ENCODE results near the gene IHH. TPM values are rescaled to one million over a fixed set of nuclear protein-coding genes. Genes with fewer than 3 reads are reported as not detected.

IHH gene
- total and polyA plus RNA-seq, 5 donors from 2014 or later, result not detected

GRCh38 chr2:219073413-219074129 lies 12.8 kb upstream of the IHH start:
- H3K4me3 ChIP-seq (ENCODE audit: low read depth, low read length), result no peak overlapping the region
- Mint-ChIP-seq H3K4me1 (no peaks in the 10 kb centered on the region), H3K36me3 (peaks cover 37% of the 10 kb centered on the region), H3K27me3 (no peaks in the 10 kb centered on the region), H3K4me3 (no peak overlapping the region), H3K27ac (no peak overlapping the region), H3K9me3 (no peaks in the 10 kb centered on the region)
- DNase-seq (peak in 1 of 3 donors; percentile 29), ATAC-seq (ENCODE audit: low read depth in 2 of 2) (no peak)
- no peaks in the 10 kb centered on the region for H3K27me3 ChIP-seq (ENCODE audit: control insufficient read depth, insufficient read depth, low read length)
- no peaks in the 10 kb centered on the region for H3K4me1 ChIP-seq (ENCODE audit: control insufficient read depth, insufficient read depth, low read length, poor library complexity, severe bottlenecking)
- no peaks in the 10 kb centered on the region for H3K9me3 ChIP-seq (ENCODE audit: control insufficient read depth in 2 of 2, low read length in 2 of 2)
- H3K27ac ChIP-seq (ENCODE audit: insufficient read depth, low read length, poor library complexity, severe bottlenecking), result no peak overlapping the region
- peaks cover 32% of the 10 kb centered on the region for H3K36me3 ChIP-seq (ENCODE audit: control insufficient read depth, insufficient read depth, low read length)

- ATAC-seq (ENCODE audit: low read depth in 2 of 2) (no peak), DNase-seq (no peak)
- Mint-ChIP-seq H3K27ac (no peak overlapping the region), H3K36me3 (peaks cover 37% of the 10 kb centered on the region), H3K9me3 (no peaks in the 10 kb centered on the region), H3K4me3 (no peak overlapping the region), H3K27me3 (no peaks in the 10 kb centered on the region), H3K4me1 (no peaks in the 10 kb centered on the region)
- no peaks in the 10 kb centered on the region for H3K27me3 ChIP-seq (ENCODE audit: control insufficient read depth, insufficient read depth, low read length)
- no peaks in the 10 kb centered on the region for H3K9me3 ChIP-seq (ENCODE audit: control insufficient read depth in 2 of 2, low read length in 2 of 2)
- H3K4me1 ChIP-seq (ENCODE audit: control insufficient read depth, insufficient read depth, low read length, poor library complexity, severe bottlenecking), result no peaks in the 10 kb centered on the region
- no peak overlapping the region for H3K4me3 ChIP-seq (ENCODE audit: low read depth, low read length)
- H3K36me3 ChIP-seq (ENCODE audit: control insufficient read depth, insufficient read depth, low read length), result peaks cover 27% of the 10 kb centered on the region
- H3K27ac ChIP-seq (ENCODE audit: insufficient read depth, low read length, poor library complexity, severe bottlenecking), result no peak overlapping the region
Observed at GRCh38 chr2:219072741-219073250, 12.1 kb upstream of the IHH start.

GRCh38 chr2:219071131-219071816 lies 10.6 kb upstream of the IHH start:
- H3K4me1 Mint-ChIP-seq, result no peaks in the 10 kb centered on the region
- ATAC-seq (ENCODE audit: low read depth in 2 of 2) (no peak), DNase-seq (no peak)
- H3K4me3 Mint-ChIP-seq, result no peak overlapping the region
- Histone ChIP-seq H3K27me3 (ENCODE audit: control insufficient read depth, insufficient read depth, low read length) (no peaks in the 10 kb centered on the region), H3K4me1 (ENCODE audit: control insufficient read depth, insufficient read depth, low read length, poor library complexity, severe bottlenecking) (no peaks in the 10 kb centered on the region), H3K27ac (ENCODE audit: insufficient read depth, low read length, poor library complexity, severe bottlenecking) (no peak overlapping the region), H3K36me3 (ENCODE audit: control insufficient read depth, insufficient read depth, low read length) (peaks cover 12% of the 10 kb centered on the region), H3K9me3 (ENCODE audit: control insufficient read depth in 2 of 2, low read length in 2 of 2) (no peaks in the 10 kb centered on the region), H3K4me3 (ENCODE audit: low read depth, low read length) (no peak overlapping the region)
- H3K36me3 Mint-ChIP-seq, result peaks cover 30% of the 10 kb centered on the region
- no peaks in the 10 kb centered on the region for H3K9me3 Mint-ChIP-seq
- H3K27me3 Mint-ChIP-seq, result no peaks in the 10 kb centered on the region
- H3K27ac Mint-ChIP-seq, result no peak overlapping the region

- no peak overlapping the region for H3K27ac Mint-ChIP-seq
- ATAC-seq (ENCODE audit: low read depth in 2 of 2) (no peak), DNase-seq (no peak)
- Histone ChIP-seq H3K4me3 (ENCODE audit: low read depth, low read length) (no peak overlapping the region), H3K27me3 (ENCODE audit: control insufficient read depth, insufficient read depth, low read length) (peaks cover 20% of the 10 kb centered on the region), H3K9me3 (ENCODE audit: control insufficient read depth in 2 of 2, low read length in 2 of 2) (no peaks in the 10 kb centered on the region), H3K4me1 (ENCODE audit: control insufficient read depth, insufficient read depth, low read length, poor library complexity, severe bottlenecking) (peaks cover 4% of the 10 kb centered on the region), H3K27ac (ENCODE audit: insufficient read depth, low read length, poor library complexity, severe bottlenecking) (no peak overlapping the region), H3K36me3 (ENCODE audit: control insufficient read depth, insufficient read depth, low read length) (no peaks in the 10 kb centered on the region)
- peaks cover 37% of the 10 kb centered on the region for H3K27me3 Mint-ChIP-seq
- H3K36me3 Mint-ChIP-seq, result peaks cover 5% of the 10 kb centered on the region
- H3K4me3 Mint-ChIP-seq, result no peak overlapping the region
- no peaks in the 10 kb centered on the region for H3K9me3 Mint-ChIP-seq
- peaks cover 0 to 6% (median 0%) of the 10 kb centered on the region in 4 donors for H3K4me1 Mint-ChIP-seq
Observed at GRCh38 chr2:219065484-219065883, 4.8 kb upstream of the IHH start.

- Histone ChIP-seq H3K36me3 (ENCODE audit: control insufficient read depth, insufficient read depth, low read length) (no peaks in the 10 kb centered on the region), H3K27me3 (ENCODE audit: control insufficient read depth, insufficient read depth, low read length) (peaks cover 21% of the 10 kb centered on the region), H3K4me3 (ENCODE audit: low read depth, low read length) (no peak overlapping the region), H3K4me1 (ENCODE audit: control insufficient read depth, insufficient read depth, low read length, poor library complexity, severe bottlenecking) (peaks cover 36% of the 10 kb centered on the region), H3K9me3 (ENCODE audit: control insufficient read depth in 2 of 2, low read length in 2 of 2) (no peaks in the 10 kb centered on the region), H3K27ac (ENCODE audit: insufficient read depth, low read length, poor library complexity, severe bottlenecking) (no peak overlapping the region)
- Mint-ChIP-seq H3K27me3 (peaks cover 67% of the 10 kb centered on the region), H3K36me3 (no peaks in the 10 kb centered on the region), H3K4me3 (no peak overlapping the region), H3K4me1 (peaks cover 0 to 33% (median 3%) of the 10 kb centered on the region in 4 donors), H3K9me3 (no peaks in the 10 kb centered on the region), H3K27ac (no peak overlapping the region)
- ATAC-seq (ENCODE audit: low read depth in 2 of 2) (no peak), DNase-seq (no peak)
Observed at GRCh38 chr2:219062081-219062480, 1.4 kb upstream of the IHH start.

GRCh38 chr2:219059725-219060682 lies 717 bp downstream of the IHH start:
- ATAC-seq (ENCODE audit: low read depth in 2 of 2) (no peak), DNase-seq (peak in 1 of 3 donors; percentile 8)
- H3K27me3 ChIP-seq (ENCODE audit: control insufficient read depth, insufficient read depth, low read length), result peaks cover 30% of the 10 kb centered on the region

GRCh38 chr2:219059375-219059724 lies 1.4 kb downstream of the IHH start:
- no peaks in the 10 kb centered on the region for H3K9me3 Mint-ChIP-seq
- peaks cover 74% of the 10 kb centered on the region for H3K27me3 Mint-ChIP-seq
- peak overlapping the region in 1 of 3 donors; percentile 63 for H3K27ac Mint-ChIP-seq
- Histone ChIP-seq H3K4me3 (ENCODE audit: low read depth, low read length) (no peak overlapping the region), H3K27ac (ENCODE audit: insufficient read depth, low read length, poor library complexity, severe bottlenecking) (no peak overlapping the region), H3K27me3 (ENCODE audit: control insufficient read depth, insufficient read depth, low read length) (peaks cover 30% of the 10 kb centered on the region), H3K4me1 (ENCODE audit: control insufficient read depth, insufficient read depth, low read length, poor library complexity, severe bottlenecking) (peaks cover 37% of the 10 kb centered on the region), H3K9me3 (ENCODE audit: control insufficient read depth in 2 of 2, low read length in 2 of 2) (no peaks in the 10 kb centered on the region), H3K36me3 (ENCODE audit: control insufficient read depth, insufficient read depth, low read length) (no peaks in the 10 kb centered on the region)
- H3K36me3 Mint-ChIP-seq, result no peaks in the 10 kb centered on the region
- DNase-seq, result no peak
- peak overlapping the region in 3 of 4 donors; percentile 50 to 58 (median 52) for H3K4me3 Mint-ChIP-seq
- ATAC-seq (ENCODE audit: low read depth in 2 of 2), result no peak
- peaks cover 0 to 35% (median 3%) of the 10 kb centered on the region in 4 donors for H3K4me1 Mint-ChIP-seq

More at GRCh38 chr2:219059725-219060682, 717 bp downstream of the IHH start:
- Mint-ChIP-seq H3K9me3 (no peaks in the 10 kb centered on the region), H3K36me3 (no peaks in the 10 kb centered on the region), H3K27ac (no peak overlapping the region), H3K4me1 (peaks cover 0 to 35% (median 3%) of the 10 kb centered on the region in 4 donors), H3K27me3 (peaks cover 80% of the 10 kb centered on the region), H3K4me3 (peak overlapping the region; percentile 41 to 54 (median 48))
- Histone ChIP-seq H3K4me3 (ENCODE audit: low read depth, low read length) (no peak overlapping the region), H3K27ac (ENCODE audit: insufficient read depth, low read length, poor library complexity, severe bottlenecking) (no peak overlapping the region), H3K4me1 (ENCODE audit: control insufficient read depth, insufficient read depth, low read length, poor library complexity, severe bottlenecking) (peaks cover 37% of the 10 kb centered on the region), H3K36me3 (ENCODE audit: control insufficient read depth, insufficient read depth, low read length) (no peaks in the 10 kb centered on the region), H3K9me3 (ENCODE audit: control insufficient read depth in 2 of 2, low read length in 2 of 2) (no peaks in the 10 kb centered on the region)

Measured in CD4-positive, CD25-positive, alpha-beta regulatory T cell (primary cell).